Measurements from ENCODE around the gene APOF. TPM values are rescaled to one million over a fixed set of nuclear protein-coding genes. Genes with fewer than 3 reads are reported as not detected.
A peak's percentile ranks its signal among the peaks of the same experiment; 100 is the strongest.

The APOF gene
- total and polyA plus RNA-seq, 9 of the 15 experiments (the other 6 are each of a cell fraction or from before 2014, with no cell fraction given), result 0.09 to 0.15 (median 0.12) TPM; not detected in 5

DNA sequence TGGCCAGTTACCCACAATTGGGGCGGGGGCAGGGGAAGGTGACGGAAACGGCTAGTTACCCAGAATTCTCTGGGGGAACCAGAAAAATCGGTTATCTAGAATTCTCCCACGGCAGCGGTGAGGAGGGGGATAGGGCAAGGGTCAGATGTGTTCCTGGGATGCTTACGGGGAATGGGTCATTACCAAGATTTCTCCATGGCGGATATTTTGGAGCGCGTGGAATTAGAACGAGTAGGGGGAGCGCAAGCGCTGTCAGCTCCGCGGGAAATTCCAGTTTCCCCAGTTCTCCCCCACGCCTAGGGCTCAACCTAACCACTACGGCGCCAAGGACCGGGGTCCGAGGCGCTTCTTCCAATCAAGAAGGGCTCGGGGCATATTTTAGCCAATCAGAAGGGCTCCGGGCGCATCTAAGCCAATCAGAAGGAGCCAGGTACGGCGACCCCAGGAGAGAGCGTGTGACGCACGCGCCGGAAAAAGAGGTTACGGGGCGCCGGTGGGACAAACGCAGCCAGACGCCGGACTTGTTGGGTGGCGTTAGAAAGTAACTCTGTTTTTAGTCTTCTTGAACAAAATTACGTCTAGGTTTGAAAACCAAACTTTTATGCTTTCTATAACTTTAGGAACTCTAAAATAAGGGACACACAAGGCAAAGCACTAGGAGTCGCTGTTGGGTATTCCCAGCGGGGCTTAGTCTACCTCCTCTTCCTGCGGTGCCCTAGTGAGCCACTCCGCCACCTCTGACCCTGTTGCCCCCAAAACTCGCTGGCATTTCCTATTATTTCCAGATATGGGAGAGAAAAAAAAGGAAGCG, 28.8 kb downstream of the APOF start, which contains the start of gene PAN2 (continued):
- TF ChIP-seq NELFE (IDR thresholded peaks at IDR 0.05; ENCODE audit: insufficient read depth, insufficient read length) (no peak), POLR2AphosphoS2 (IDR thresholded peaks at IDR 0.05; ENCODE audit: low read length) (no peak; the same call in 1 of the 2 replicates), EP300 (IDR thresholded peaks at IDR 0.05; ENCODE audit: low read length) (peak; percentile 3; the same call in 1 of the 2 replicates), STAT5A (IDR thresholded peaks at IDR 0.05; ENCODE audit: borderline replicate concordance, low read length) (peak; percentile 16; the same call in 1 of the 2 replicates), ZC3H11A (IDR thresholded peaks at IDR 0.05; ENCODE audit: low read depth, low read length) (peak; percentile 70; the same call in 1 of the 2 replicates), LCOR (CRISPR knock-in tag; IDR thresholded peaks at IDR 0.05) (no peak), RUNX1 (IDR thresholded peaks at IDR 0.05; ENCODE audit: low read depth) (no peak), ZNF395 (CRISPR knock-in tag; IDR thresholded peaks at IDR 0.05) (peak; percentile 77), SPI1 (IDR thresholded peaks at IDR 0.05; ENCODE audit: borderline replicate concordance, low read depth, low read length) (no peak), SIX5 (IDR thresholded peaks at IDR 0.05; ENCODE audit: borderline replicate concordance in 1 of 2, insufficient read depth in 1 of 2, low read depth in 1 of 2, low read length in 2 of 2) (0 out of 4 replicates have a peak, but pooled peaks of 1 of the 2 experiments have one; percentile 17), IRF1 (CRISPR knock-in tag; IDR thresholded peaks at IDR 0.05; ENCODE audit: borderline replicate concordance) (no peak), PCBP2 (IDR thresholded peaks at IDR 0.05; ENCODE audit: low read depth, low read length, poor library complexity, severe bottlenecking) (no peak), NFIX (CRISPR knock-in tag; IDR thresholded peaks at IDR 0.05; ENCODE audit: low read depth) (no peak), MECOM (CRISPR knock-in tag; IDR thresholded peaks at IDR 0.05) (no peak), ZNF174 (CRISPR knock-in tag; IDR thresholded peaks at IDR 0.05) (no peak), USF2 (CRISPR knock-in tag; IDR thresholded peaks at IDR 0.05) (no peak), ZBTB43 (CRISPR knock-in tag; IDR thresholded peaks at IDR 0.05) (no peak), POLR2A (conservative IDR thresholded peaks at IDR 0.05) (peak; percentile 90), PML (IDR thresholded peaks at IDR 0.05; ENCODE audit: low read length) (peak; percentile 75)
- TF ChIP-seq, protein P1, sequence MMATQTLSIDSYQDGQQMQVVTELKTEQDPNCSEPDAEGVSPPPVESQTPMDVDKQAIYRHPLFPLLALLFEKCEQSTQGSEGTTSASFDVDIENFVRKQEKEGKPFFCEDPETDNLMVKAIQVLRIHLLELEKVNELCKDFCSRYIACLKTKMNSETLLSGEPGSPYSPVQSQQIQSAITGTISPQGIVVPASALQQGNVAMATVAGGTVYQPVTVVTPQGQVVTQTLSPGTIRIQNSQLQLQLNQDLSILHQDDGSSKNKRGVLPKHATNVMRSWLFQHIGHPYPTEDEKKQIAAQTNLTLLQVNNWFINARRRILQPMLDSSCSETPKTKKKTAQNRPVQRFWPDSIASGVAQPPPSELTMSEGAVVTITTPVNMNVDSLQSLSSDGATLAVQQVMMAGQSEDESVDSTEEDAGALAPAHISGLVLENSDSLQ (IDR thresholded peaks at IDR 0.05), result no peak
- TF ChIP-seq, protein P2, sequence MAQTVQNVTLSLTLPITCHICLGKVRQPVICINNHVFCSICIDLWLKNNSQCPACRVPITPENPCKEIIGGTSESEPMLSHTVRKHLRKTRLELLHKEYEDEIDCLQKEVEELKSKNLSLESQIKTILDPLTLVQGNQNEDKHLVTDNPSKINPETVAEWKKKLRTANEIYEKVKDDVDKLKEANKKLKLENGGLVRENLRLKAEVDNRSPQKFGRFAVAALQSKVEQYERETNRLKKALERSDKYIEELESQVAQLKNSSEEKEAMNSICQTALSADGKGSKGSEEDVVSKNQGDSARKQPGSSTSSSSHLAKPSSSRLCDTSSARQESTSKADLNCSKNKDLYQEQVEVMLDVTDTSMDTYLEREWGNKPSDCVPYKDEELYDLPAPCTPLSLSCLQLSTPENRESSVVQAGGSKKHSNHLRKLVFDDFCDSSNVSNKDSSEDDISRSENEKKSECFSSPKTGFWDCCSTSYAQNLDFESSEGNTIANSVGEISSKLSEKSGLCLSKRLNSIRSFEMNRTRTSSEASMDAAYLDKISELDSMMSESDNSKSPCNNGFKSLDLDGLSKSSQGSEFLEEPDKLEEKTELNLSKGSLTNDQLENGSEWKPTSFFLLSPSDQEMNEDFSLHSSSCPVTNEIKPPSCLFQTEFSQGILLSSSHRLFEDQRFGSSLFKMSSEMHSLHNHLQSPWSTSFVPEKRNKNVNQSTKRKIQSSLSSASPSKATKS (CRISPR knock-in tag; IDR thresholded peaks at IDR 0.05), result no peak

Data from K562 (cell line).